Adrenal gland (tissue), 12 donors: ENCODE data around the gene METAP1. TPM values are rescaled to one million over a fixed set of nuclear protein-coding genes. Genes with fewer than 3 reads are reported as not detected.
"Not testable (repeated sequence)": the region's sequence is repeated elsewhere in the genome, so short reads cannot be mapped to it uniquely, and the experiment has no call there.

Experiments used
- DNase-seq, 7 donors: peaks; one replicate each; pipeline ENCODE4 v3.0.0-alpha.2; 2019 to 2020
- H3K27ac ChIP-seq, 5 donors: fragments of 200-600 bp; sonication (generic) in 4 of 5; 1 replicate in 3 of 5; 2 replicates in 2 of 5; pipeline versions ENCODE4 v1.5.1 to v1.8.0; 2016 to 2020; ENCODE audit warnings: mild to moderate bottlenecking in 1 of 5
- H3K27me3 ChIP-seq: fragments of 200-600 bp; 2 replicates; pipeline ENCODE4 v1.8.0; 2021
- H3K36me3 ChIP-seq, 2 donors: fragments of 200-600 bp; replicated peaks in 1 of 2; 1 replicate in 1 of 2; 2 replicates in 1 of 2; pipeline versions ENCODE4 v1.5.1 to v1.8.0; 2018 to 2022
- H3K4me1 ChIP-seq, 2 donors: fragments of 200-600 bp; replicated peaks in 1 of 2; 1 replicate in 1 of 2; 2 replicates in 1 of 2; pipeline versions ENCODE4 v1.5.1 to v1.8.0; 2018 to 2021
- H3K4me3 ChIP-seq, 4 donors: fragments of 200-600 bp; sonication (generic) in 3 of 4; one replicate each; pipeline ENCODE4 v1.5.1; 2016 to 2018
- H3K9me3 ChIP-seq, 3 donors: fragments of 200-600 bp; sonication (generic) in 1 of 3; replicated peaks in 1 of 3; 1 replicate in 2 of 3; 2 replicates in 1 of 3; pipeline versions ENCODE4 v1.5.1 to v1.8.0; 2016 to 2021
- CTCF ChIP-seq, 6 experiments: fragments of 450-650 bp in 4 of 6; fragments of 200-600 bp in 2 of 6; sonication (generic) in 1 of 6; IDR thresholded peaks; 1 replicate in 5 of 6; 2 replicates in 1 of 6; pipeline versions ENCODE4 v1.5.1 to v1.8.0; 2016 to 2021; ENCODE audit warnings: antibody characterized with exemption in 6 of 6, mild to moderate bottlenecking in 2 of 6, moderate library complexity in 1 of 6
- POLR2A ChIP-seq, 2 donors: fragments of 450-650 bp; IDR thresholded peaks; one replicate each; pipeline ENCODE4 v1.6.1; 2017; ENCODE audit warnings: antibody characterized with exemption in 2 of 2, mild to moderate bottlenecking in 2 of 2, moderate library complexity in 1 of 2
- WGBS, 4 donors: extraction: QIAGEN DNeasy Blood & Tissue Kit in 2 of 4; methylation state at CpG; one replicate each; pipeline versions ENCODE4 v1.1.5 to v1.1.7; 2013 to 2017; 5-methylcytosine and 5-hydroxymethylcytosine counted together
- intact Hi-C, 2 donors: fragments of 100-400 bp; cut with DNase I; formaldehyde crosslinking; loops; one replicate each; pipeline versions ENCODE4 v1.14.1 to v1.15.0; 2022 to 2023
- polyA plus RNA-seq, 3 donors: library from polyadenylated mRNA; stranded (reverse); fragments of 200-250 nt in 2 of 3; fragments of 350-450 nt in 1 of 3; fragmentation: Illumina TruSeq in 1 of 3; extraction: RNeasy Lipid Tissue Mini Kit (QIAGEN cat#74804) in 1 of 3; gene quantifications; one replicate each; pipeline ENCODE4 v1.2.3, GENCODE V29; 2013 to 2014
- total RNA-seq, 9 donors: library from RNA; depleted of rRNA in 4 of 9; stranded (reverse); fragments of >200 nt in 4 of 9; fragments of 120-200 nt in 1 of 9; fragmentation: NEBNext Ultra II Directional in 1 of 9; extraction: Animal tissue kit (Norgen Biotek cat#: 25700) in 1 of 9; gene quantifications; one replicate each; pipeline versions ENCODE4 v1.1.0 to v1.2.4, GENCODE V29; 2013 to 2023
- donor health status: healthy with polysubstance abuse.
- donor health status: Bipolar disorder and iron deficiency.
- donor health status: DM: yes; HTN: yes; CAD: no.
- donor health status: DM: no; HTN: no; CAD: no.
- donor health status: DM: no; HTN: no; CAD: no.
- donor health status: DM: yes; HTN: yes; CAD: no.

METAP1 gene
- total and polyA plus RNA-seq, 12 donors = 12.1 to 35.3 (median 17.3) TPM

- no peak for DNase-seq
- Histone ChIP-seq H3K27me3 (no peaks in the 10 kb centered on the region), H3K9me3 (no peaks in the 10 kb centered on the region), H3K27ac (no peak overlapping the region), H3K4me1 (no peaks in the 10 kb centered on the region), H3K4me3 (no peak overlapping the region), H3K36me3 (peaks cover 0 to 4% of the 10 kb centered on the region in 2 donors)
- intact Hi-C loops = no loop called here
- TF ChIP-seq CTCF (IDR thresholded peaks at IDR 0.05) (no peak), POLR2A (IDR thresholded peaks at IDR 0.05) (no peak)
- 78 to 84% (median 80%) methylated on average over 4 of the region's 4 CpGs for WGBS, 4 donors
These were observed 66.6 kb downstream of the METAP1 start for GRCh38 chr4:99062120-99062519.

GRCh38 chr4:99065521-99065920 lies 70.0 kb downstream of the METAP1 start:
- DNase-seq, H3K36me3 ChIP-seq, H3K27me3 ChIP-seq, intact Hi-C loops, H3K27ac ChIP-seq, H3K4me3 ChIP-seq, H3K9me3 ChIP-seq, H3K4me1 ChIP-seq: not testable (repeated sequence)
- WGBS, 4 donors = 87 to 100% (median 94%) methylated on average over 2 of the region's 2 CpGs

GRCh38 chr4:99067617-99068016 lies 72.1 kb downstream of the METAP1 start:
- TF ChIP-seq POLR2A (IDR thresholded peaks at IDR 0.05) (no peak), CTCF (IDR thresholded peaks at IDR 0.05) (no peak)
- WGBS, 4 donors = 82 to 100% (median 93%) methylated on average over 1 of the region's 1 CpG
- Histone ChIP-seq H3K4me3 (no peak overlapping the region), H3K27me3 (no peaks in the 10 kb centered on the region), H3K4me1 (no peaks in the 10 kb centered on the region), H3K9me3 (no peaks in the 10 kb centered on the region), H3K36me3 (peaks cover 0 to 7% of the 10 kb centered on the region in 2 donors), H3K27ac (no peak overlapping the region)
- no peak for DNase-seq
- intact Hi-C loops = no loop called here

GRCh38 chr4:99071159-99071558 lies 75.6 kb downstream of the METAP1 start:
- intact Hi-C loops = no loop called here

More at GRCh38 chr4:99071159-99071558, 75.6 kb downstream of the METAP1 start:
- Histone ChIP-seq H3K36me3 (peaks cover 0 to 34% of the 10 kb centered on the region in 2 donors), H3K9me3 (no peaks in the 10 kb centered on the region), H3K27me3 (no peaks in the 10 kb centered on the region), H3K4me1 (no peaks in the 10 kb centered on the region), H3K27ac (no peak overlapping the region), H3K4me3 (no peak overlapping the region)
- no peak for DNase-seq
- no peak for TF ChIP-seq POLR2A (IDR thresholded peaks at IDR 0.05)
- no peak for TF ChIP-seq CTCF (IDR thresholded peaks at IDR 0.05)
- WGBS, 4 donors = 90 to 95% (median 92%) methylated on average over 5 of the region's 5 CpGs
